Measurements from ENCODE around the gene KIDINS220.

DNA sequence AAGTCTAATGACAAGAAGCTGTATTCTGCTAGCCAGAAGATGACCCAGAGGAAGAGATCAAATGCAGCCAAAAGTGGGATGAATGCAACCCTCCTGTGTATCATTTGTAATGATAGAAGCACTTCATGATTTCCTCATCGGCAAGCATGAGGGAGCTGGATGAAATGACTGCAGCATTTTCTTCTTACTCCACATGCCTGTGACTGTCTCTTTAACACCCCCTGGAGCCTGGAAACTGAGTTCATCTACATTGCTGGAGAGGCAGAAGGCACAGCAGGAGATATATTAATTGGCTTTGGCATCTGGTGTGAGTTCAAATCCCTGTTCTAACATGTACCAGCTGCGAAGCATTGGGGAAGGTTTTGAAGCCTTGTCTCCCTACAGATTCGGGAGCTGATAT lies 117.9 kb downstream of the KIDINS220 start:
- TF ChIP-seq, protein P1, sequence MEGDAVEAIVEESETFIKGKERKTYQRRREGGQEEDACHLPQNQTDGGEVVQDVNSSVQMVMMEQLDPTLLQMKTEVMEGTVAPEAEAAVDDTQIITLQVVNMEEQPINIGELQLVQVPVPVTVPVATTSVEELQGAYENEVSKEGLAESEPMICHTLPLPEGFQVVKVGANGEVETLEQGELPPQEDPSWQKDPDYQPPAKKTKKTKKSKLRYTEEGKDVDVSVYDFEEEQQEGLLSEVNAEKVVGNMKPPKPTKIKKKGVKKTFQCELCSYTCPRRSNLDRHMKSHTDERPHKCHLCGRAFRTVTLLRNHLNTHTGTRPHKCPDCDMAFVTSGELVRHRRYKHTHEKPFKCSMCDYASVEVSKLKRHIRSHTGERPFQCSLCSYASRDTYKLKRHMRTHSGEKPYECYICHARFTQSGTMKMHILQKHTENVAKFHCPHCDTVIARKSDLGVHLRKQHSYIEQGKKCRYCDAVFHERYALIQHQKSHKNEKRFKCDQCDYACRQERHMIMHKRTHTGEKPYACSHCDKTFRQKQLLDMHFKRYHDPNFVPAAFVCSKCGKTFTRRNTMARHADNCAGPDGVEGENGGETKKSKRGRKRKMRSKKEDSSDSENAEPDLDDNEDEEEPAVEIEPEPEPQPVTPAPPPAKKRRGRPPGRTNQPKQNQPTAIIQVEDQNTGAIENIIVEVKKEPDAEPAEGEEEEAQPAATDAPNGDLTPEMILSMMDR (IDR thresholded peaks at IDR 0.05) = no peak
- TF ChIP-seq POLR2A (IDR thresholded peaks at IDR 0.05; ENCODE audit: low read depth) = no peak
- no peak for TF ChIP-seq POLR2AphosphoS5 (IDR thresholded peaks at IDR 0.05)
